HepG2 (cell line): ENCODE data around the gene CPVL. TPM values are rescaled to one million over a fixed set of nuclear protein-coding genes. Genes with fewer than 3 reads are reported as not detected.

Experiments used
- BHLHE40 ChIP-seq: IDR thresholded peaks from 2 replicates; pipeline ENCODE4 v1.6.1; 2011; ENCODE audit warnings: low read length, improper control_type of control experiment
- CBX5 ChIP-seq: sonication (generic); formaldehyde crosslinking; IDR thresholded peaks from 2 replicates; pipeline ENCODE4 v1.4.0; 2020; ENCODE audit warnings: missing genetic modification reagents, borderline replicate concordance
- DBP ChIP-seq: sonication (generic); formaldehyde crosslinking; IDR thresholded peaks from 2 replicates; pipeline ENCODE4 v1.4.0; 2020; ENCODE audit warnings: missing genetic modification reagents; ENCODE audit errors: not compliant biosample characterization
- GATAD1 ChIP-seq: IDR thresholded peaks from 2 replicates; pipeline ENCODE4 v1.6.1; 2016; ENCODE audit warnings: missing genetic modification reagents, missing compliant biosample characterization
- GRHL1 ChIP-seq: sonication (generic); formaldehyde crosslinking; conservative IDR thresholded peaks from 2 replicates; pipeline ENCODE4 v1.8.0; 2022; ENCODE audit warnings: missing genetic modification reagents
- HNRNPUL1 ChIP-seq: fragments of 200-400 bp; formaldehyde crosslinking; IDR thresholded peaks from 2 replicates; pipeline ENCODE4 v1.6.1; 2017; ENCODE audit warnings: low read depth, mild to moderate bottlenecking, low read length, moderate library complexity
- HOXA9 ChIP-seq: sonication (generic); formaldehyde crosslinking; IDR thresholded peaks from 2 replicates; pipeline ENCODE4 v1.8.1; 2022; ENCODE audit warnings: missing genetic modification reagents, mild to moderate bottlenecking, moderate library complexity, borderline replicate concordance
- KLF9 ChIP-seq: IDR thresholded peaks from 2 replicates; pipeline ENCODE4 v1.6.1; 2016; ENCODE audit warnings: low read depth
- NAIF1 ChIP-seq: sonication (generic); formaldehyde crosslinking; IDR thresholded peaks from 2 replicates; pipeline ENCODE4 v1.5.0; 2020; ENCODE audit warnings: mild to moderate bottlenecking, missing genetic modification reagents, borderline replicate concordance
- NR2F6 ChIP-seq, 2 experiments: IDR thresholded peaks; 2 replicates each; pipeline ENCODE4 v1.6.1; 2016; ENCODE audit warnings: antibody characterized with exemption in 1 of 2, mild to moderate bottlenecking in 1 of 2
- SMARCE1 ChIP-seq: fragments of 450-650 bp; IDR thresholded peaks from 2 replicates; pipeline ENCODE4 v1.6.1; 2017; ENCODE audit warnings: borderline replicate concordance
- TCF7 ChIP-seq: sonication (generic); IDR thresholded peaks from 2 replicates; pipeline ENCODE4 v1.6.1; 2016; ENCODE audit warnings: antibody characterized with exemption, low read depth
- TGIF2 ChIP-seq: IDR thresholded peaks from 2 replicates; pipeline ENCODE4 v1.6.1; 2016; ENCODE audit warnings: control low read depth, missing compliant biosample characterization
- USF2 ChIP-seq, 2 experiments: sonication (generic) in 1 of 2; formaldehyde crosslinking in 1 of 2; IDR thresholded peaks; 2 replicates each; pipeline versions ENCODE4 v1.5.1 to v1.6.1; 2011 to 2020; ENCODE audit warnings: borderline replicate concordance in 1 of 2, low read depth in 1 of 2, low read length in 1 of 2, mild to moderate bottlenecking in 1 of 2, missing genetic modification reagents in 1 of 2, moderate library complexity in 1 of 2
- ZBTB8A ChIP-seq: sonication (generic); formaldehyde crosslinking; IDR thresholded peaks from 2 replicates; pipeline ENCODE4 v1.4.0; 2020; ENCODE audit warnings: mild to moderate bottlenecking, low read depth, missing genetic modification reagents, borderline replicate concordance
- ZNF10 ChIP-seq: sonication (generic); formaldehyde crosslinking; IDR thresholded peaks from 2 replicates; pipeline ENCODE4 v1.4.0; 2020; ENCODE audit warnings: mild to moderate bottlenecking, low read depth, missing genetic modification reagents, borderline replicate concordance
- ZNF121 ChIP-seq: sonication (generic); formaldehyde crosslinking; IDR thresholded peaks from 2 replicates; pipeline ENCODE4 v1.5.0; 2020; ENCODE audit warnings: mild to moderate bottlenecking, missing genetic modification reagents
- ZNF263 ChIP-seq: sonication (generic); formaldehyde crosslinking; IDR thresholded peaks from 2 replicates; pipeline ENCODE4 v1.4.0; 2020; ENCODE audit warnings: missing genetic modification reagents
- ZNF264 ChIP-seq: sonication (generic); formaldehyde crosslinking; IDR thresholded peaks from 2 replicates; pipeline ENCODE4 v1.4.0; 2020; ENCODE audit warnings: missing genetic modification reagents
- ZNF317 ChIP-seq: sonication (generic); formaldehyde crosslinking; IDR thresholded peaks from 2 replicates; pipeline ENCODE4 v1.5.0; 2020; ENCODE audit warnings: mild to moderate bottlenecking, missing genetic modification reagents
- ZNF550 ChIP-seq: sonication (generic); formaldehyde crosslinking; IDR thresholded peaks from 2 replicates; pipeline ENCODE4 v1.4.0; 2020; ENCODE audit warnings: mild to moderate bottlenecking, missing genetic modification reagents, borderline replicate concordance
- ZNF557 ChIP-seq: sonication (generic); formaldehyde crosslinking; IDR thresholded peaks from 2 replicates; pipeline ENCODE4 v1.4.0; 2020; ENCODE audit warnings: missing genetic modification reagents
- ZNF691 ChIP-seq: sonication (generic); formaldehyde crosslinking; IDR thresholded peaks from 2 replicates; pipeline ENCODE4 v1.4.0; 2020; ENCODE audit warnings: missing genetic modification reagents, low read depth, mild to moderate bottlenecking, borderline replicate concordance
- ZSCAN25 ChIP-seq: sonication (generic); formaldehyde crosslinking; IDR thresholded peaks from 2 replicates; pipeline ENCODE4 v1.8.0; 2022; ENCODE audit warnings: mild to moderate bottlenecking, missing genetic modification reagents
- ZSCAN29 ChIP-seq: sonication (generic); formaldehyde crosslinking; conservative IDR thresholded peaks from 2 replicates; pipeline ENCODE4 v1.4.0; 2020; ENCODE audit warnings: mild to moderate bottlenecking, missing genetic modification reagents
- ZSCAN9 ChIP-seq: IDR thresholded peaks from 2 replicates; pipeline ENCODE4 v1.6.1; 2016; ENCODE audit warnings: borderline replicate concordance
- polyA plus RNA-seq, 8 experiments: library from polyadenylated mRNA; depleted of rRNA in 3 of 8; stranded (reverse) in 7 of 8; unstranded in 1 of 8; fragments of >200 nt; fragmentation: Illumina TruSeq in 4 of 8; extraction: Trizol in 4 of 8; gene quantifications; 2 replicates each; pipeline versions ENCODE4 v1.2.1 to v1.2.3, GENCODE V29; 2011 to 2016; ENCODE audit warnings: low read depth in 4 of 8, missing spikeins in 1 of 8, mixed read lengths in 1 of 8; ENCODE audit not compliant: insufficient read depth in 1 of 8
- total RNA-seq, 5 experiments: library from RNA; depleted of rRNA; stranded (reverse); fragments of >200 nt; fragmentation: Illumina TruSeq; extraction: Trizol; gene quantifications; 2 replicates each; pipeline ENCODE4 v1.2.3, GENCODE V29; 2016; ENCODE audit warnings: low read depth in 1 of 5

Gene CPVL
- total and polyA plus RNA-seq, 2 of the 13 experiments (the other 11 are each of a cell fraction or from before 2014, with no cell fraction given) = 59.2 to 294 TPM

- TF ChIP-seq ZNF121 (CRISPR knock-in tag) (peak; percentile 85), TCF7 (peak; percentile 91), TGIF2 (CRISPR knock-in tag) (peak; percentile 90), ZBTB8A (CRISPR knock-in tag) (no peak), ZNF10 (CRISPR knock-in tag) (no peak), GATAD1 (peak; percentile 79), ZNF264 (CRISPR knock-in tag) (peak; percentile 90), ZNF263 (no peak), CBX5 (CRISPR knock-in tag) (peak; percentile 98), ZNF550 (CRISPR knock-in tag) (no peak), SMARCE1 (no peak), BHLHE40 (no peak), ZNF317 (CRISPR knock-in tag) (peak; percentile 89), ZSCAN25 (CRISPR knock-in tag) (0 out of 2 replicates have a peak, but pooled peaks have one; percentile 33), USF2 (IDR thresholded peaks at IDR 0.05; ENCODE audit: low read depth, low read length) (no peak), USF2 (CRISPR knock-in tag; IDR thresholded peaks at IDR 0.05; ENCODE audit: borderline replicate concordance) (no peak), HNRNPUL1 (no peak), ZNF557 (CRISPR knock-in tag) (no peak), NR2F6 (IDR thresholded peaks at IDR 0.05) (peak; percentile 86), NR2F6 (CRISPR knock-in tag; IDR thresholded peaks at IDR 0.05) (peak; percentile 91), ZSCAN29 (CRISPR knock-in tag) (0 out of 2 replicates have a peak, but pooled peaks have one; percentile 32), ZNF691 (CRISPR knock-in tag) (peak; percentile 55; the same call in 1 of the 2 replicates), KLF9 (CRISPR knock-in tag) (0 out of 2 replicates have a peak, but pooled peaks have one; percentile 83), DBP (no peak), GRHL1 (CRISPR knock-in tag) (no peak), HOXA9 (CRISPR knock-in tag) (no peak), NAIF1 (CRISPR knock-in tag) (0 out of 2 replicates have a peak, but pooled peaks have one; percentile 25), ZSCAN9 (peak; percentile 94)
These were observed 5.4 kb downstream of the CPVL start (continued) for GRCh38 chr7:29140873-29141468.
